H7 (cell line): ENCODE results near the gene C14orf93. TPM values are rescaled to one million over a fixed set of nuclear protein-coding genes. Genes with fewer than 3 reads are reported as not detected.

Source experiments
- DNase-seq: peaks from one replicate; pipeline ENCODE4 v3.0.0; 2012
- H3K27me3 ChIP-seq: 2 replicates; pipeline ENCODE4 v1.6.0; 2011; ENCODE audit warnings: mild to moderate bottlenecking, low read length; ENCODE audit not compliant: control insufficient read depth, insufficient read depth
- H3K36me3 ChIP-seq: replicated peaks from 2 replicates; pipeline ENCODE4 v1.5.1; 2011; ENCODE audit warnings: low read length; ENCODE audit not compliant: control insufficient read depth, insufficient read depth
- H3K4me3 ChIP-seq: 2 replicates; pipeline ENCODE4 v1.5.1; 2011; ENCODE audit warnings: low read depth, mild to moderate bottlenecking, control low read depth, low read length, moderate library complexity; ENCODE audit not compliant: insufficient read depth
- total RNA-seq: library from RNA; depleted of rRNA; stranded (reverse); fragments of >200 nt; shearing (Covaris generic); gene quantifications from 2 replicates; pipeline ENCODE4 v1.2.3, GENCODE V29; 2014

C14orf93 gene
- total RNA-seq, 1 experiment from 2014 or later: 13.2 TPM

DNA sequence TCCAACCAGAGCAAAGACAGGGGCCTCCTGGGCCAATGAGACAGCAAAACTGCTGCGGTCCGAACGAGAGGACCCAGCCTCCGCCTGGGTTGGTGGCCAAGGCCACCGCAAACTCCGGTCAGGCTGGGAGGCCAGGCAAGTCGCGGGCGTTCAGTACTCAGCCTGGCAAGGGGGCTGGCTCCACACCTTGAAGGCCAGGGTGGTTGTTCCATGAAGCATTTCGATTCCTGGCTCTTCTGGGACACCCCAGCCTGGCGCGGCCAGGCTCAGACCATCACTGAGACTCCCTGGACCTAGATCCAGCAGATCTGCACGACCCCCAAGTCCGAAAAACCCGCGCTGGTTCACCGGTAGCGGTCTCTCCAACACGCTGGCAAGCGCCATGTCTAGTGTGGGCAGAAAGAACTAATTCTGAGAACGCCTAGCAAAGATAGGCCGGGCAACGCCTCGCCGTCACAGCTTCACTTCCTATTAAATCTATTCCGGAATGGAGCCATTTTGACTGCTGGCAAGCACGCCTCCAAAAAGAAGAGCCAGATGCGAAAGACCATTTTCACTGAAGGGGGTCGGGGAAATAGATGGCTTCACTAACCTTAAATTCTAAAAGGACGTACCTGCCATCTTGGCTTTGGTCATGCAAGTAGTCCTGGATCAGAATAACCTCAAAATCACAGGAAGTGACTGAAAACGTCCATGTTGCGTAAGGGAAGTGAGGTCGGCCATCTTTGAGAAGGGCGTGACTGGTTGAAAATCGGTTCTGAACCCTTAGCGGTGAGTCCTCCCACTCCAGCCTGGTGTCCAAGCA is 24.8 kb upstream of the C14orf93 start, which contains the start of gene PSMB5:
TSS of gene PSMB5 (minus strand) at position 403 of the 805 bp plus-strand sequence. CDS start at position 384, 19 bp downstream.
- Histone ChIP-seq H3K4me3 (peak within 1 kb of the TSS; percentile 74), H3K36me3 (peaks cover 16% of the 10 kb centered on the region), H3K27me3 (no peaks in the 10 kb centered on the region)
- peak; percentile 93 for DNase-seq

DNA sequence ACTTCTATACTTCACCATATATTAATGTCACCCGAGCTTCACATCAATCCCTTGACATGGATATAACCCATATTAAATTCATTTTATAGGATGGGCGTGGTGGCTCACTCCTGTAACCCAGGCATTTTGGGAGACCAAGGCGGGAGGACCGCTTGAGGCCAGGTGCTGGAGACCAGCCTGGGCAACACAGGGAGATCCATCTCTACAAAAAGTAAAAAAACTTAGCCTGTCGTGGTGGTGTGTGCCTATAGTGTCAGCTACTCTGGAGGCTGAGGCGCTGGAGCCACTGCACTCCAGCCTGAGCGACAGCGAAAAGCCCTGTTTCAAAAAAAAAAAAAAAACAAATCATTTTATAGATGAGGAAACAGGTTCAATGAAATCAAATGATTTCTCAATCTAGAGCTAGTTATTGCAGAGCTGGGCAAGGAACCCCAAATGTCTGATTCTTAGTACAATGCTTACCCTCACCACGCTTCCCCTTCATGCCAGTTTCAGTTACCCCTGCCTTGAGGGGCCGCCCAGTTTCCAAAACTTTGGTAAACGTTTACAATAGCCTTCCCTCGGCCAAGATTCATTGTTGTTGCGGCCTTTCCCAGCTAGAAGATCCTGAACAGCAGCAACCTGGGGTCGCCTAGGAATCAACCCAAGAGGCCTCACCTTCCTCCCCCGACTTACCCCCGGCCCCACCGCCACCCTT is 24.0 kb upstream of the C14orf93 start:
- Histone ChIP-seq H3K36me3 (peaks cover 19% of the 10 kb centered on the region), H3K4me3 (peak overlapping the region; percentile 74), H3K27me3 (no peaks in the 10 kb centered on the region)
- DNase-seq: no peak

- DNase-seq: no peak
- Histone ChIP-seq H3K27me3 (no peaks in the 10 kb centered on the region), H3K4me3 (no peak overlapping the region), H3K36me3 (peaks cover 22% of the 10 kb centered on the region)
Measured at GRCh38 chr14:23033251-23033727, 23.3 kb upstream of the C14orf93 start.

GRCh38 chr14:23030936-23031335 is 21.0 kb upstream of the C14orf93 start:
- Histone ChIP-seq H3K36me3 (peaks cover 25% of the 10 kb centered on the region), H3K4me3 (no peak overlapping the region), H3K27me3 (no peaks in the 10 kb centered on the region)
- no peak for DNase-seq

GRCh38 chr14:23028799-23029198 is 18.9 kb upstream of the C14orf93 start:
- no peak for DNase-seq
- no peak overlapping the region for H3K4me3 ChIP-seq
- peaks cover 29% of the 10 kb centered on the region for H3K36me3 ChIP-seq
- no peaks in the 10 kb centered on the region for H3K27me3 ChIP-seq

DNA sequence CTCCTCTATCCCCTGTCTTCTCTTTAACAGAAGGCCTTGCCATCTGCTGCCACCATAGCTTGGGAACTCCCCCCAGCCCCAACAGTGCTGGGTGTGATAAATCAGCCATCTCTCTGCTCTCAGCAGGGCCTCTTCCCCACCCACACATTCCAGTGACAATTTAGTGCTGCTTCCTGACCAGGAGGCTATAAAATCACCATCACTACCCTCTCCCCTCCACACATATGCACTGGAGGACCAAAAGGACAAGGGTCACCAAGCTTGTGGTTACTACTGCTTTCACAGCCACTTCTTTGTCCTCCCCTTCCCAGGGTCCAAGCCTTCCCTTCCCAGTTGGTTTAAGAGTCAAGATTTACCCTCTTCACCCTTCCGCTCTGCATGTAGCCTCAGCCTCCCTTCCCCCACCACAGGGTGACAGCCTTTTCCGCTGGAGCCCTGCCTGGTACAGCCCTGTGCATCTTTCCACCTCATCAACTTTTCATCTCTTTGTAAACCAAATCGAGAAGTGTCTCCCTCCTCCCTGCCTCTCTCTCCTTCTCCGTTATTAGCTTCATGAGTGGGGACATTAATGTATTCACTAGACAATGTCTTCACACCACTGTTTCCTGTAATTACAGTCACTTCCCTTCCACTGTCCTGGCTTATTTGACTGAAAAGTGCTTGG is 15.3 kb upstream of the C14orf93 start:
- no peak for DNase-seq
- H3K4me3 ChIP-seq: no peak overlapping the region

GRCh38 chr14:23024612-23025075 is 14.7 kb upstream of the C14orf93 start:
- peaks cover 12% of the 10 kb centered on the region for H3K36me3 ChIP-seq
- H3K4me3 ChIP-seq: no peak overlapping the region
- H3K27me3 ChIP-seq: no peaks in the 10 kb centered on the region
- no peak for DNase-seq

More for the DNA sequence above, 15.3 kb upstream of the C14orf93 start:
- no peaks in the 10 kb centered on the region for H3K27me3 ChIP-seq
- H3K36me3 ChIP-seq: peaks cover 12% of the 10 kb centered on the region

GRCh38 chr14:23023795-23024152 is 13.8 kb upstream of the C14orf93 start:
- Histone ChIP-seq H3K36me3 (peaks cover 8% of the 10 kb centered on the region), H3K27me3 (no peaks in the 10 kb centered on the region), H3K4me3 (no peak overlapping the region)
- no peak for DNase-seq

GRCh38 chr14:23023022-23023794 is 13.3 kb upstream of the C14orf93 start:
- H3K36me3 ChIP-seq: peaks cover 6% of the 10 kb centered on the region
- H3K27me3 ChIP-seq: no peaks in the 10 kb centered on the region
- no peak overlapping the region for H3K4me3 ChIP-seq
- no peak for DNase-seq

GRCh38 chr14:23021889-23022442 is 12.0 kb upstream of the C14orf93 start:
- no peak for DNase-seq
- no peaks in the 10 kb centered on the region for H3K27me3 ChIP-seq

GRCh38 chr14:23021434-23021833 is 11.5 kb upstream of the C14orf93 start:
- Histone ChIP-seq H3K27me3 (no peaks in the 10 kb centered on the region), H3K36me3 (peaks cover 6% of the 10 kb centered on the region), H3K4me3 (no peak overlapping the region)
- DNase-seq: no peak

More at GRCh38 chr14:23021889-23022442, 12.0 kb upstream of the C14orf93 start:
- no peak overlapping the region for H3K4me3 ChIP-seq
- H3K36me3 ChIP-seq: peaks cover 6% of the 10 kb centered on the region

GRCh38 chr14:23020143-23021128 is 10.5 kb upstream of the C14orf93 start:
- Histone ChIP-seq H3K4me3 (no peak overlapping the region), H3K27me3 (no peaks in the 10 kb centered on the region), H3K36me3 (no peaks in the 10 kb centered on the region; the same call in none of the 2 replicates)
- DNase-seq: no peak

- Histone ChIP-seq H3K27me3 (no peaks in the 10 kb centered on the region), H3K4me3 (no peak overlapping the region), H3K36me3 (no peaks in the 10 kb centered on the region; the same call in none of the 2 replicates)
- no peak for DNase-seq
Measured at GRCh38 chr14:23018107-23018506, 8.2 kb upstream of the C14orf93 start.
